Stomach (tissue), 4 donors: ENCODE data around the gene ELL3.

ENCODE experiments used
- CTCF ChIP-seq, 7 experiments: fragments of 450-650 bp in 4 of 7; fragments of 200-600 bp in 3 of 7; sonication (generic) in 3 of 7; IDR thresholded peaks; one replicate each; pipeline ENCODE4 v1.5.1; 2016 to 2019; ENCODE audit warnings: antibody characterized with exemption in 7 of 7, control low read depth in 2 of 7, mild to moderate bottlenecking in 1 of 7
- EP300 ChIP-seq: sonication (generic); formaldehyde crosslinking; IDR thresholded peaks from one replicate; pipeline ENCODE4 v1.6.1; 2017; ENCODE audit warnings: antibody characterized with exemption
- POLR2AphosphoS5 ChIP-seq, 3 donors: sonication (generic); formaldehyde crosslinking; IDR thresholded peaks; one replicate each; pipeline ENCODE4 v1.6.1; 2016; ENCODE audit warnings: antibody characterized with exemption in 3 of 3

GRCh38 chr15:43791993-43792760 is 15.4 kb upstream of the ELL3 start, which contains the start of gene SERF2:
- TF ChIP-seq CTCF (IDR thresholded peaks at IDR 0.05) (no peak), EP300 (no peak), POLR2AphosphoS5 (IDR thresholded peaks at IDR 0.05) (peak; percentile 99 to 100 (median 100))
